GM23338 (cell line): ENCODE results near the gene EDARADD. TPM values are rescaled to one million over a fixed set of nuclear protein-coding genes. Genes with fewer than 3 reads are reported as not detected.

ENCODE experiments used
- ATAC-seq: fragments of 200-7000 bp; cut with Tn5 transposase; 3 replicates; pipeline ENCODE4 v1.9.1; 2020
- DNase-seq: peaks from one replicate; pipeline ENCODE4 v3.0.0-alpha.2; 2015; ENCODE audit warnings: low spot score
- H2AFZ ChIP-seq: fragments of 200-600 bp; sonication (generic); 2 replicates; pipeline ENCODE4 v1.8.0; 2016; ENCODE audit warnings: antibody characterized with exemption, mild to moderate bottlenecking, moderate library complexity
- H3F3A ChIP-seq: fragments of 200-600 bp; sonication (generic); replicated peaks from 2 replicates; pipeline ENCODE4 v1.8.0; 2017; ENCODE audit warnings: antibody characterized with exemption, mixed run types, low read depth
- H3K27ac ChIP-seq: fragments of 200-600 bp; sonication (generic); 2 replicates; pipeline ENCODE4 v1.6.1; 2016; ENCODE audit warnings: low read depth
- H3K27me3 ChIP-seq: fragments of 200-600 bp; sonication (generic); 2 replicates; pipeline ENCODE4 v1.8.0; 2016; ENCODE audit warnings: mild to moderate bottlenecking, mixed run types, moderate library complexity; ENCODE audit not compliant: insufficient read depth
- H3K36me3 ChIP-seq: fragments of 200-600 bp; sonication (generic); 2 replicates; pipeline ENCODE4 v1.8.0; 2016; ENCODE audit warnings: mild to moderate bottlenecking; ENCODE audit not compliant: insufficient read depth
- H3K4me1 ChIP-seq: fragments of 200-600 bp; sonication (generic); 2 replicates; pipeline ENCODE4 v1.8.0; 2016; ENCODE audit warnings: mild to moderate bottlenecking, moderate library complexity; ENCODE audit not compliant: insufficient read depth
- H3K4me2 ChIP-seq: fragments of 200-600 bp; sonication (generic); 2 replicates; pipeline ENCODE4 v1.7.1; 2017; ENCODE audit warnings: mixed run types
- H3K4me3 ChIP-seq: fragments of 200-600 bp; sonication (generic); 2 replicates; pipeline ENCODE4 v1.6.1; 2016; ENCODE audit warnings: mixed run types
- H3K79me2 ChIP-seq: fragments of 200-600 bp; sonication (generic); replicated peaks from 2 replicates; pipeline ENCODE4 v1.8.0; 2017; ENCODE audit warnings: mild to moderate bottlenecking; ENCODE audit not compliant: insufficient read depth
- H3K9me2 ChIP-seq: fragments of 200-600 bp; sonication (generic); 2 replicates; pipeline ENCODE4 v1.8.0; 2017; ENCODE audit not compliant: insufficient read depth
- H4K20me1 ChIP-seq: fragments of 200-600 bp; sonication (generic); replicated peaks from 2 replicates; pipeline ENCODE4 v1.8.0; 2017; ENCODE audit warnings: mild to moderate bottlenecking; ENCODE audit not compliant: insufficient read depth
- H3K27ac Mint-ChIP-seq: 2 replicates; pipeline ENCODE4 v1.8.0; 2020; ENCODE audit warnings: inconsistent platforms, mild to moderate bottlenecking, moderate library complexity, mixed read lengths
- H3K27me3 Mint-ChIP-seq: 3 replicates; pipeline ENCODE4 v1.8.0; 2022; ENCODE audit warnings: low read depth, mild to moderate bottlenecking, moderate library complexity, mixed read lengths, inconsistent platforms; ENCODE audit not compliant: insufficient read depth, poor library complexity
- H3K36me3 Mint-ChIP-seq: 3 replicates; pipeline ENCODE4 v1.8.0; 2021; ENCODE audit warnings: low read depth, mild to moderate bottlenecking, inconsistent platforms, moderate library complexity, mixed read lengths
- H3K4me1 Mint-ChIP-seq: 3 replicates; pipeline ENCODE4 v1.8.0; 2020; ENCODE audit warnings: mild to moderate bottlenecking, inconsistent platforms, mixed read lengths
- H3K4me3 Mint-ChIP-seq: 3 replicates; pipeline ENCODE4 v1.8.0; 2021; ENCODE audit warnings: moderate library complexity, mild to moderate bottlenecking, inconsistent platforms, mixed read lengths
- H3K9me3 Mint-ChIP-seq: 3 replicates; pipeline ENCODE4 v1.8.0; 2020; ENCODE audit warnings: moderate library complexity, mild to moderate bottlenecking, inconsistent platforms, mixed read lengths
- CREB1 ChIP-seq: fragments of 250-450 bp; sonication (Bioruptor Pico); IDR thresholded peaks from 2 replicates; pipeline ENCODE4 v1.5.0; 2020; ENCODE audit warnings: low read depth, mild to moderate bottlenecking, moderate library complexity
- EZH2 ChIP-seq: fragments of 200-600 bp; sonication (generic); IDR thresholded peaks from one replicate; pipeline ENCODE4 v1.8.0; 2017; ENCODE audit warnings: antibody characterized with exemption, mild to moderate bottlenecking, low read depth; ENCODE audit not compliant: unreplicated experiment
- EZH2phosphoT487 ChIP-seq: fragments of 200-600 bp; sonication (generic); IDR thresholded peaks from one replicate; pipeline ENCODE4 v1.8.1; 2018; ENCODE audit warnings: antibody characterized with exemption; ENCODE audit not compliant: unreplicated experiment
- JUNB ChIP-seq: IDR thresholded peaks from one replicate; pipeline ENCODE4 v1.6.1; 2016; ENCODE audit warnings: antibody characterized with exemption; ENCODE audit not compliant: unreplicated experiment
- NANOG ChIP-seq: IDR thresholded peaks from 2 replicates; pipeline ENCODE4 v1.6.1; 2016; ENCODE audit warnings: antibody characterized with exemption, borderline replicate concordance
- POLR2AphosphoS5 ChIP-seq: IDR thresholded peaks from 2 replicates; pipeline ENCODE4 v1.6.1; 2016; ENCODE audit warnings: antibody characterized with exemption, low read depth
- STAT1 ChIP-seq: IDR thresholded peaks from one replicate; pipeline ENCODE4 v1.6.1; 2016; ENCODE audit warnings: antibody characterized with exemption; ENCODE audit not compliant: unreplicated experiment
- ZNF114 ChIP-seq: fragments of 250-450 bp; sonication (Bioruptor Pico); IDR thresholded peaks from 2 replicates; pipeline ENCODE4 v1.5.0; 2020; ENCODE audit warnings: mild to moderate bottlenecking, moderate library complexity
- ZNF331 ChIP-seq: fragments of 250-450 bp; sonication (Bioruptor Pico); IDR thresholded peaks from 2 replicates; pipeline ENCODE4 v1.5.0; 2020; ENCODE audit warnings: low read depth, mild to moderate bottlenecking, moderate library complexity
- polyA plus RNA-seq: library from polyadenylated mRNA; unstranded; fragments of >200 nt; fragmentation: Nextera tagmentation; extraction: Ambion mirVana; gene quantifications from 2 replicates; pipeline ENCODE4 v1.2.1, GENCODE V29; 2016
- total RNA-seq: library from RNA; depleted of rRNA; stranded (reverse); fragments of >200 nt; shearing (Covaris generic); gene quantifications from 2 replicates; pipeline ENCODE4 v1.2.3, GENCODE V29; 2014
- TF ChIP-seq, protein P1 (sequence below): fragments of 250-450 bp; sonication (Bioruptor Pico); IDR thresholded peaks from 2 replicates; pipeline ENCODE4 v1.5.0; 2020; ENCODE audit warnings: mild to moderate bottlenecking, moderate library complexity
- TF ChIP-seq, protein P2 (sequence below): IDR thresholded peaks from one replicate; pipeline ENCODE4 v1.6.1; 2018; ENCODE audit warnings: antibody characterized with exemption; ENCODE audit not compliant: unreplicated experiment
- TF ChIP-seq, protein P3 (sequence below), 2 experiments: fragments of 200-600 bp in 1 of 2; sonication (generic) in 1 of 2; conservative IDR thresholded peaks; 2 replicates each; pipeline versions ENCODE4 v1.5.1 to v1.6.1; 2016 to 2017; ENCODE audit warnings: antibody characterized with exemption in 2 of 2, low read depth in 2 of 2, mild to moderate bottlenecking in 2 of 2, moderate library complexity in 1 of 2
- TF ChIP-seq, protein P4 (sequence below): IDR thresholded peaks from 2 replicates; pipeline ENCODE4 v1.6.1; 2016; ENCODE audit warnings: antibody characterized with exemption

Gene EDARADD
- total and polyA plus RNA-seq, 2 experiments from 2014 or later = 3.7 to 4.4 TPM

DNA sequence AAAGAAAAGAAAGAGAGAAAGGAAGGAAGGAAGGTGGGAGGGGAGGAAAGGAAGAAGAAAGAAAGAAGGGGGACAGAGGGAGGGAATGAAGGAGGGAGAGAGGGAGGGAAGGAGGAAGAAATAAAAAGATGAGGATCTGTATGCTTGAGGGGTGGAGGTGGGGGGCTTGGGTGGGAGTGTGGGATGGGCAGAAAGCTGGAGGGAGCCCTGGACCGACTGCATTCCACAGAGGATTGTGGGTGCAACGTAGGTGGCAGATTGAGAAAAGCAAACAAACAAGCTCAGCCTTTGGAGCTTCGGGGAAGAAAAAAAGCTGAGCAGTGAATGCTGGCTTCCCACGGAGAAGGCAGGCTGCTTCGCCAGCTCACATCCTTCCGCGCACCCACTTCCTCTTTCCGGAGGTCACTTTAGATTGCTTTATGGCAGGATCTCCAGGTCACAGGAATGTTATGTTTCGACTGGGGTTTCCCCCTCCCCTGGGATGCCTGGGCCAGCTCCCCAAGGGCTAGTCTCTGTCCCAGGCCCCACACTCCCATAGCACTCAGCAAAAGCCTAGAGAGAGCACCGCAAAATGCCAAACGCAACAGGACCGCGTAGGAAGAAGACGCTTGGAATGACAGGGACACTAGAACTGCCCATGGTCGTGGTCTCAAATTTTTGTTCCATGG is 109.0 kb downstream of the EDARADD start:
- peaks cover 17% of the 10 kb centered on the region for H3K4me1 Mint-ChIP-seq
- Histone ChIP-seq H3K79me2 (no peaks in the 10 kb centered on the region), H3K4me2 (peak overlapping the region; percentile 68), H3K4me1 (peaks cover 7% of the 10 kb centered on the region), H3K4me3 (peak overlapping the region; percentile 38), H3K9me2 (no peaks in the 10 kb centered on the region), H3K36me3 (no peaks in the 10 kb centered on the region), H2AFZ (peak overlapping the region; percentile 52), H4K20me1 (no peaks in the 10 kb centered on the region), H3K27ac (peak overlapping the region; percentile 97), H3F3A (peaks cover 8% of the 10 kb centered on the region; the same call in 1 of the 2 replicates), H3K27me3 (no peaks in the 10 kb centered on the region)
- no peak for TF ChIP-seq JUNB
- TF ChIP-seq, protein P1, sequence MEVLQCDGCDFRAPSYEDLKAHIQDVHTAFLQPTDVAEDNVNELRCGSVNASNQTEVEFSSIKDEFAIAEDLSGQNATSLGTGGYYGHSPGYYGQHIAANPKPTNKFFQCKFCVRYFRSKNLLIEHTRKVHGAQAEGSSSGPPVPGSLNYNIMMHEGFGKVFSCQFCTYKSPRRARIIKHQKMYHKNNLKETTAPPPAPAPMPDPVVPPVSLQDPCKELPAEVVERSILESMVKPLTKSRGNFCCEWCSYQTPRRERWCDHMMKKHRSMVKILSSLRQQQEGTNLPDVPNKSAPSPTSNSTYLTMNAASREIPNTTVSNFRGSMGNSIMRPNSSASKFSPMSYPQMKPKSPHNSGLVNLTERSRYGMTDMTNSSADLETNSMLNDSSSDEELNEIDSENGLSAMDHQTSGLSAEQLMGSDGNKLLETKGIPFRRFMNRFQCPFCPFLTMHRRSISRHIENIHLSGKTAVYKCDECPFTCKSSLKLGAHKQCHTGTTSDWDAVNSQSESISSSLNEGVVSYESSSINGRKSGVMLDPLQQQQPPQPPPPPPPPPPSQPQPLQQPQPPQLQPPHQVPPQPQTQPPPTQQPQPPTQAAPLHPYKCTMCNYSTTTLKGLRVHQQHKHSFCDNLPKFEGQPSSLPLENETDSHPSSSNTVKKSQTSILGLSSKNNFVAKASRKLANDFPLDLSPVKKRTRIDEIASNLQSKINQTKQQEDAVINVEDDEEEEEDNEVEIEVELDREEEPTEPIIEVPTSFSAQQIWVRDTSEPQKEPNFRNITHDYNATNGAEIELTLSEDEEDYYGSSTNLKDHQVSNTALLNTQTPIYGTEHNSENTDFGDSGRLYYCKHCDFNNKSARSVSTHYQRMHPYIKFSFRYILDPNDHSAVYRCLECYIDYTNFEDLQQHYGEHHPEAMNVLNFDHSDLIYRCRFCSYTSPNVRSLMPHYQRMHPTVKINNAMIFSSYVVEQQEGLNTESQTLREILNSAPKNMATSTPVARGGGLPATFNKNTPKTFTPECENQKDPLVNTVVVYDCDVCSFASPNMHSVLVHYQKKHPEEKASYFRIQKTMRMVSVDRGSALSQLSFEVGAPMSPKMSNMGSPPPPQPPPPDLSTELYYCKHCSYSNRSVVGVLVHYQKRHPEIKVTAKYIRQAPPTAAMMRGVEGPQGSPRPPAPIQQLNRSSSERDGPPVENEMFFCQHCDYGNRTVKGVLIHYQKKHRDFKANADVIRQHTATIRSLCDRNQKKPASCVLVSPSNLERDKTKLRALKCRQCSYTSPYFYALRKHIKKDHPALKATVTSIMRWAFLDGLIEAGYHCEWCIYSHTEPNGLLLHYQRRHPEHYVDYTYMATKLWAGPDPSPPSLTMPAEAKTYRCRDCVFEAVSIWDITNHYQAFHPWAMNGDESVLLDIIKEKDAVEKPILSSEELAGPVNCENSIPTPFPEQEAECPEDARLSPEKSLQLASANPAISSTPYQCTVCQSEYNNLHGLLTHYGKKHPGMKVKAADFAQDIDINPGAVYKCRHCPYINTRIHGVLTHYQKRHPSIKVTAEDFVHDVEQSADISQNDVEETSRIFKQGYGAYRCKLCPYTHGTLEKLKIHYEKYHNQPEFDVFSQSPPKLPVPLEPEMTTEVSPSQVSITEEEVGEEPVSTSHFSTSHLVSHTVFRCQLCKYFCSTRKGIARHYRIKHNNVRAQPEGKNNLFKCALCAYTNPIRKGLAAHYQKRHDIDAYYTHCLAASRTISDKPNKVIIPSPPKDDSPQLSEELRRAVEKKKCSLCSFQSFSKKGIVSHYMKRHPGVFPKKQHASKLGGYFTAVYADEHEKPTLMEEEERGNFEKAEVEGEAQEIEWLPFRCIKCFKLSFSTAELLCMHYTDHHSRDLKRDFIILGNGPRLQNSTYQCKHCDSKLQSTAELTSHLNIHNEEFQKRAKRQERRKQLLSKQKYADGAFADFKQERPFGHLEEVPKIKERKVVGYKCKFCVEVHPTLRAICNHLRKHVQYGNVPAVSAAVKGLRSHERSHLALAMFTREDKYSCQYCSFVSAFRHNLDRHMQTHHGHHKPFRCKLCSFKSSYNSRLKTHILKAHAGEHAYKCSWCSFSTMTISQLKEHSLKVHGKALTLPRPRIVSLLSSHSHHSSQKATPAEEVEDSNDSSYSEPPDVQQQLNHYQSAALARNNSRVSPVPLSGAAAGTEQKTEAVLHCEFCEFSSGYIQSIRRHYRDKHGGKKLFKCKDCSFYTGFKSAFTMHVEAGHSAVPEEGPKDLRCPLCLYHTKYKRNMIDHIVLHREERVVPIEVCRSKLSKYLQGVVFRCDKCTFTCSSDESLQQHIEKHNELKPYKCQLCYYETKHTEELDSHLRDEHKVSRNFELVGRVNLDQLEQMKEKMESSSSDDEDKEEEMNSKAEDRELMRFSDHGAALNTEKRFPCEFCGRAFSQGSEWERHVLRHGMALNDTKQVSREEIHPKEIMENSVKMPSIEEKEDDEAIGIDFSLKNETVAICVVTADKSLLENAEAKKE (CRISPR knock-in tag) = no peak
- 0 out of 2 replicates have a peak, but pooled peaks have one; percentile 37 for TF ChIP-seq POLR2AphosphoS5
- TF ChIP-seq, protein P2, sequence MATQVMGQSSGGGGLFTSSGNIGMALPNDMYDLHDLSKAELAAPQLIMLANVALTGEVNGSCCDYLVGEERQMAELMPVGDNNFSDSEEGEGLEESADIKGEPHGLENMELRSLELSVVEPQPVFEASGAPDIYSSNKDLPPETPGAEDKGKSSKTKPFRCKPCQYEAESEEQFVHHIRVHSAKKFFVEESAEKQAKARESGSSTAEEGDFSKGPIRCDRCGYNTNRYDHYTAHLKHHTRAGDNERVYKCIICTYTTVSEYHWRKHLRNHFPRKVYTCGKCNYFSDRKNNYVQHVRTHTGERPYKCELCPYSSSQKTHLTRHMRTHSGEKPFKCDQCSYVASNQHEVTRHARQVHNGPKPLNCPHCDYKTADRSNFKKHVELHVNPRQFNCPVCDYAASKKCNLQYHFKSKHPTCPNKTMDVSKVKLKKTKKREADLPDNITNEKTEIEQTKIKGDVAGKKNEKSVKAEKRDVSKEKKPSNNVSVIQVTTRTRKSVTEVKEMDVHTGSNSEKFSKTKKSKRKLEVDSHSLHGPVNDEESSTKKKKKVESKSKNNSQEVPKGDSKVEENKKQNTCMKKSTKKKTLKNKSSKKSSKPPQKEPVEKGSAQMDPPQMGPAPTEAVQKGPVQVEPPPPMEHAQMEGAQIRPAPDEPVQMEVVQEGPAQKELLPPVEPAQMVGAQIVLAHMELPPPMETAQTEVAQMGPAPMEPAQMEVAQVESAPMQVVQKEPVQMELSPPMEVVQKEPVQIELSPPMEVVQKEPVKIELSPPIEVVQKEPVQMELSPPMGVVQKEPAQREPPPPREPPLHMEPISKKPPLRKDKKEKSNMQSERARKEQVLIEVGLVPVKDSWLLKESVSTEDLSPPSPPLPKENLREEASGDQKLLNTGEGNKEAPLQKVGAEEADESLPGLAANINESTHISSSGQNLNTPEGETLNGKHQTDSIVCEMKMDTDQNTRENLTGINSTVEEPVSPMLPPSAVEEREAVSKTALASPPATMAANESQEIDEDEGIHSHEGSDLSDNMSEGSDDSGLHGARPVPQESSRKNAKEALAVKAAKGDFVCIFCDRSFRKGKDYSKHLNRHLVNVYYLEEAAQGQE = no peak
- TF ChIP-seq CREB1 (CRISPR knock-in tag) = peak; percentile 19; the same call in 1 of the 2 replicates
- TF ChIP-seq STAT1 = no peak
- no peak for TF ChIP-seq EZH2
- no peak for TF ChIP-seq NANOG
- TF ChIP-seq ZNF331 (CRISPR knock-in tag) = no peak
- TF ChIP-seq EZH2phosphoT487 = no peak
- no peak for TF ChIP-seq ZNF114 (CRISPR knock-in tag)
- TF ChIP-seq, protein P3, sequence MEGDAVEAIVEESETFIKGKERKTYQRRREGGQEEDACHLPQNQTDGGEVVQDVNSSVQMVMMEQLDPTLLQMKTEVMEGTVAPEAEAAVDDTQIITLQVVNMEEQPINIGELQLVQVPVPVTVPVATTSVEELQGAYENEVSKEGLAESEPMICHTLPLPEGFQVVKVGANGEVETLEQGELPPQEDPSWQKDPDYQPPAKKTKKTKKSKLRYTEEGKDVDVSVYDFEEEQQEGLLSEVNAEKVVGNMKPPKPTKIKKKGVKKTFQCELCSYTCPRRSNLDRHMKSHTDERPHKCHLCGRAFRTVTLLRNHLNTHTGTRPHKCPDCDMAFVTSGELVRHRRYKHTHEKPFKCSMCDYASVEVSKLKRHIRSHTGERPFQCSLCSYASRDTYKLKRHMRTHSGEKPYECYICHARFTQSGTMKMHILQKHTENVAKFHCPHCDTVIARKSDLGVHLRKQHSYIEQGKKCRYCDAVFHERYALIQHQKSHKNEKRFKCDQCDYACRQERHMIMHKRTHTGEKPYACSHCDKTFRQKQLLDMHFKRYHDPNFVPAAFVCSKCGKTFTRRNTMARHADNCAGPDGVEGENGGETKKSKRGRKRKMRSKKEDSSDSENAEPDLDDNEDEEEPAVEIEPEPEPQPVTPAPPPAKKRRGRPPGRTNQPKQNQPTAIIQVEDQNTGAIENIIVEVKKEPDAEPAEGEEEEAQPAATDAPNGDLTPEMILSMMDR (conservative IDR thresholded peaks at IDR 0.05; ENCODE audit: low read depth in 2 of 2) = no peak
- TF ChIP-seq, protein P4, sequence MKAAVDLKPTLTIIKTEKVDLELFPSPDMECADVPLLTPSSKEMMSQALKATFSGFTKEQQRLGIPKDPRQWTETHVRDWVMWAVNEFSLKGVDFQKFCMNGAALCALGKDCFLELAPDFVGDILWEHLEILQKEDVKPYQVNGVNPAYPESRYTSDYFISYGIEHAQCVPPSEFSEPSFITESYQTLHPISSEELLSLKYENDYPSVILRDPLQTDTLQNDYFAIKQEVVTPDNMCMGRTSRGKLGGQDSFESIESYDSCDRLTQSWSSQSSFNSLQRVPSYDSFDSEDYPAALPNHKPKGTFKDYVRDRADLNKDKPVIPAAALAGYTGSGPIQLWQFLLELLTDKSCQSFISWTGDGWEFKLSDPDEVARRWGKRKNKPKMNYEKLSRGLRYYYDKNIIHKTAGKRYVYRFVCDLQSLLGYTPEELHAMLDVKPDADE = peak; percentile 44; the same call in 1 of the 2 replicates
- peaks cover 3% of the 10 kb centered on the region for H3K27me3 Mint-ChIP-seq
- peak overlapping the region; percentile 69 for H3K4me3 Mint-ChIP-seq
- peak; percentile 89 for DNase-seq
- peak; percentile 96 for ATAC-seq
- no peaks in the 10 kb centered on the region; the same call in 2 of the 3 replicates for H3K9me3 Mint-ChIP-seq
- no peaks in the 10 kb centered on the region for H3K36me3 Mint-ChIP-seq
- peak overlapping the region; percentile 96 for H3K27ac Mint-ChIP-seq
